Measurements from ENCODE around the gene TSTD2.

DNA sequence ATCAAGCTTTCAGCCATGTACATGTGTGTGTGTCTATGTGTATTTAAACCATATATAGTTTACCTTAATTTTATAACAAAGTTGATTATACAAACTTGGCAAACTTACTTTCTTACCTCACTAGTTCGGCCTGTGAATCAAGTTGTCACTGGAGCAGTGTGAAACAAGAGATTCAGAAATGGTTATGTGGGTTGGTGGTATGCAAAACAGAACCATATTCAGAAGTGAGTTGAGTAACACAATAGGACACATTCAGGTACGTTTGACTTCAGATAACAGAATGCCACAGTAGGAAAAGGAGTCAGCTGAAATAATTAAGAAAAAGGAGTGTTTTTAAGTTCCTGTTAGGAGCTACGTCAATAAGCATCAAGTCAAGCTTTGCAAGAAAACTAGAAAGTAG, 42.5 kb upstream of the TSTD2 start:
- TF ChIP-seq CTCF (IDR thresholded peaks at IDR 0.05), result no peak
- TF ChIP-seq POLR2A (IDR thresholded peaks at IDR 0.05), result no peak

Measured in adrenal gland (tissue), 5 donors.